Liver (tissue), 9 donors: ENCODE results near the gene PWWP2A. TPM values are rescaled to one million over a fixed set of nuclear protein-coding genes. Genes with fewer than 3 reads are reported as not detected.

Source experiments
- DNase-seq: peaks from one replicate; pipeline ENCODE4 v3.0.0-alpha.2; 2017; ENCODE audit warnings: low spot score
- H3K27ac ChIP-seq, 2 donors: one replicate each; pipeline ENCODE4 v1.7.0; 2013; ENCODE audit warnings: inconsistent platforms in 2 of 2, low read length in 2 of 2, control low read depth in 1 of 2, low read depth in 1 of 2, mild to moderate bottlenecking in 1 of 2
- H3K27me3 ChIP-seq, 4 donors: one replicate each; pipeline versions ENCODE4 v1.6.1 to v1.7.0; 2013; ENCODE audit warnings: low read length in 3 of 4, inconsistent platforms in 1 of 4, mild to moderate bottlenecking in 1 of 4, moderate library complexity in 1 of 4; ENCODE audit not compliant: control insufficient read depth in 4 of 4, insufficient read depth in 4 of 4
- H3K36me3 ChIP-seq, 4 donors: one replicate each; pipeline versions ENCODE4 v1.6.1 to v1.7.0; 2013; ENCODE audit warnings: low read length in 3 of 4, mild to moderate bottlenecking in 3 of 4, low read depth in 1 of 4, moderate library complexity in 1 of 4; ENCODE audit not compliant: control insufficient read depth in 4 of 4, insufficient read depth in 3 of 4
- H3K4me1 ChIP-seq, 4 donors: one replicate each; pipeline versions ENCODE4 v1.6.1 to v1.7.0; 2013; ENCODE audit warnings: low read length in 3 of 4, mild to moderate bottlenecking in 3 of 4, moderate library complexity in 1 of 4; ENCODE audit not compliant: control insufficient read depth in 4 of 4, insufficient read depth in 4 of 4
- H3K4me3 ChIP-seq, 3 donors: one replicate each; pipeline versions ENCODE4 v1.6.1 to v1.7.0; 2013; ENCODE audit warnings: low read length in 3 of 3, control low read depth in 1 of 3, low read depth in 1 of 3, mild to moderate bottlenecking in 1 of 3
- H3K9ac ChIP-seq, 2 donors: one replicate each; pipeline ENCODE4 v1.7.0; 2013; ENCODE audit warnings: low read length in 2 of 2, mild to moderate bottlenecking in 2 of 2, moderate library complexity in 2 of 2, control low read depth in 1 of 2, low read depth in 1 of 2
- H3K9me3 ChIP-seq, 4 donors: one replicate each; pipeline versions ENCODE4 v1.6.1 to v1.7.0; 2013; ENCODE audit warnings: low read length in 3 of 4; ENCODE audit not compliant: control insufficient read depth in 4 of 4
- EGR1 ChIP-seq, 2 donors: IDR thresholded peaks; 2 replicates each; pipeline ENCODE4 v1.6.1; 2016 to 2018; ENCODE audit warnings: antibody characterized with exemption in 2 of 2, low read depth in 2 of 2
- FOXA1 ChIP-seq: IDR thresholded peaks from 2 replicates; pipeline ENCODE4 v1.6.1; 2016; ENCODE audit warnings: antibody characterized with exemption
- FOXA2 ChIP-seq: IDR thresholded peaks from 2 replicates; pipeline ENCODE4 v1.6.1; 2016; ENCODE audit warnings: antibody characterized with exemption
- GABPA ChIP-seq, 2 donors: IDR thresholded peaks in 1 of 2; conservative IDR thresholded peaks in 1 of 2; 2 replicates each; pipeline ENCODE4 v1.6.1; 2016; ENCODE audit warnings: antibody characterized with exemption in 2 of 2, mild to moderate bottlenecking in 1 of 2, moderate library complexity in 1 of 2
- HNF4A ChIP-seq, 2 donors: conservative IDR thresholded peaks; 2 replicates each; pipeline ENCODE4 v1.6.1; 2016; ENCODE audit warnings: antibody characterized with exemption in 2 of 2, mild to moderate bottlenecking in 2 of 2
- HNF4G ChIP-seq: IDR thresholded peaks from 2 replicates; pipeline ENCODE4 v1.6.1; 2016; ENCODE audit warnings: antibody characterized with exemption
- JUND ChIP-seq, 2 donors: IDR thresholded peaks; 2 replicates each; pipeline ENCODE4 v1.6.1; 2016; ENCODE audit warnings: antibody characterized with exemption in 2 of 2
- NR2F2 ChIP-seq: IDR thresholded peaks from 2 replicates; pipeline ENCODE4 v1.6.1; 2016; ENCODE audit warnings: antibody characterized with exemption
- RAD21 ChIP-seq, 2 donors: IDR thresholded peaks; 2 replicates each; pipeline ENCODE4 v1.6.1; 2016; ENCODE audit warnings: antibody characterized with exemption in 2 of 2, mild to moderate bottlenecking in 2 of 2
- REST ChIP-seq: IDR thresholded peaks from 2 replicates; pipeline ENCODE4 v1.6.1; 2016; ENCODE audit warnings: antibody characterized with exemption, mild to moderate bottlenecking
- RXRA ChIP-seq, 2 donors: IDR thresholded peaks; 2 replicates each; pipeline ENCODE4 v1.6.1; 2017 to 2018; ENCODE audit warnings: antibody characterized with exemption in 2 of 2, mild to moderate bottlenecking in 1 of 2
- SP1 ChIP-seq: IDR thresholded peaks from 2 replicates; pipeline ENCODE4 v1.6.1; 2018; ENCODE audit warnings: antibody characterized with exemption, mild to moderate bottlenecking
- TAF1 ChIP-seq: conservative IDR thresholded peaks from 2 replicates; pipeline ENCODE4 v1.6.1; 2016; ENCODE audit warnings: antibody characterized with exemption, mild to moderate bottlenecking
- YY1 ChIP-seq: IDR thresholded peaks from 2 replicates; pipeline ENCODE4 v1.6.1; 2016; ENCODE audit warnings: antibody characterized with exemption, mild to moderate bottlenecking
- WGBS: extraction: QIAGEN DNeasy Blood & Tissue Kit; methylation state at CpG from one replicate; pipeline ENCODE4 v1.1.7; 2013; 5-methylcytosine and 5-hydroxymethylcytosine counted together
- polyA plus RNA-seq, 2 donors: library from polyadenylated mRNA; stranded (reverse) in 1 of 2; unstranded in 1 of 2; fragments of 200-250 nt in 1 of 2; fragments of >200 nt in 1 of 2; fragmentation: Nextera tagmentation in 1 of 2; extraction: Ambion mirVana in 1 of 2; gene quantifications; one replicate each; pipeline versions ENCODE4 v1.2.1 to v1.2.3, GENCODE V29; 2013 to 2015
- total RNA-seq, 2 donors: library from RNA; depleted of rRNA; stranded (reverse); fragments of >200 nt; gene quantifications; one replicate each; pipeline ENCODE4 v1.2.3, GENCODE V29; 2014
- TF ChIP-seq, protein P1 (sequence below): IDR thresholded peaks from 2 replicates; pipeline ENCODE4 v1.6.1; 2016; ENCODE audit warnings: antibody characterized with exemption
- TF ChIP-seq, protein P2 (sequence below): fragments of 150-350 bp; IDR thresholded peaks from 2 replicates; pipeline ENCODE4 v1.5.1; 2017; ENCODE audit warnings: improper control_type of control experiment, low read depth, low read length; ENCODE audit not compliant: missing input control
- TF ChIP-seq, protein P3 (sequence below): IDR thresholded peaks from 2 replicates; pipeline ENCODE4 v1.6.1; 2016; ENCODE audit warnings: antibody characterized with exemption
- TF ChIP-seq, protein P4 (sequence below): IDR thresholded peaks from 2 replicates; pipeline ENCODE4 v1.6.1; 2016; ENCODE audit warnings: antibody characterized with exemption
- donor health status: healthy.
- donor health status: healthy.
- donor health status: healthy.
- donor health status: healthy.
- donor health status: healthy.

PWWP2A gene
- total and polyA plus RNA-seq, 4 donors: 4.8 to 14.6 (median 8.2) TPM

- H3K9ac ChIP-seq: no peak overlapping the region
- peaks cover 3 to 17% (median 14%) of the 10 kb centered on the region in 4 donors for H3K36me3 ChIP-seq
- H3K27ac ChIP-seq: no peak overlapping the region
- no peaks in the 10 kb centered on the region for H3K4me1 ChIP-seq
- DNase-seq: no peak
- TF ChIP-seq GABPA (IDR thresholded peaks at IDR 0.05 in 1 of 2, conservative IDR thresholded peaks at IDR 0.05 in 1 of 2) (no peak), FOXA1 (no peak), SP1 (no peak), TAF1 (no peak), HNF4A (conservative IDR thresholded peaks at IDR 0.05) (no peak), RXRA (IDR thresholded peaks at IDR 0.05) (no peak), JUND (IDR thresholded peaks at IDR 0.05) (no peak), YY1 (no peak), NR2F2 (no peak), FOXA2 (no peak), REST (no peak), EGR1 (IDR thresholded peaks at IDR 0.05; ENCODE audit: low read depth in 2 of 2) (no peak)
- TF ChIP-seq, protein P1, sequence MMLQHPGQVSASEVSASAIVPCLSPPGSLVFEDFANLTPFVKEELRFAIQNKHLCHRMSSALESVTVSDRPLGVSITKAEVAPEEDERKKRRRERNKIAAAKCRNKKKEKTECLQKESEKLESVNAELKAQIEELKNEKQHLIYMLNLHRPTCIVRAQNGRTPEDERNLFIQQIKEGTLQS: no peak
- TF ChIP-seq, protein P2, sequence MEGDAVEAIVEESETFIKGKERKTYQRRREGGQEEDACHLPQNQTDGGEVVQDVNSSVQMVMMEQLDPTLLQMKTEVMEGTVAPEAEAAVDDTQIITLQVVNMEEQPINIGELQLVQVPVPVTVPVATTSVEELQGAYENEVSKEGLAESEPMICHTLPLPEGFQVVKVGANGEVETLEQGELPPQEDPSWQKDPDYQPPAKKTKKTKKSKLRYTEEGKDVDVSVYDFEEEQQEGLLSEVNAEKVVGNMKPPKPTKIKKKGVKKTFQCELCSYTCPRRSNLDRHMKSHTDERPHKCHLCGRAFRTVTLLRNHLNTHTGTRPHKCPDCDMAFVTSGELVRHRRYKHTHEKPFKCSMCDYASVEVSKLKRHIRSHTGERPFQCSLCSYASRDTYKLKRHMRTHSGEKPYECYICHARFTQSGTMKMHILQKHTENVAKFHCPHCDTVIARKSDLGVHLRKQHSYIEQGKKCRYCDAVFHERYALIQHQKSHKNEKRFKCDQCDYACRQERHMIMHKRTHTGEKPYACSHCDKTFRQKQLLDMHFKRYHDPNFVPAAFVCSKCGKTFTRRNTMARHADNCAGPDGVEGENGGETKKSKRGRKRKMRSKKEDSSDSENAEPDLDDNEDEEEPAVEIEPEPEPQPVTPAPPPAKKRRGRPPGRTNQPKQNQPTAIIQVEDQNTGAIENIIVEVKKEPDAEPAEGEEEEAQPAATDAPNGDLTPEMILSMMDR: no peak
- TF ChIP-seq, protein P3, sequence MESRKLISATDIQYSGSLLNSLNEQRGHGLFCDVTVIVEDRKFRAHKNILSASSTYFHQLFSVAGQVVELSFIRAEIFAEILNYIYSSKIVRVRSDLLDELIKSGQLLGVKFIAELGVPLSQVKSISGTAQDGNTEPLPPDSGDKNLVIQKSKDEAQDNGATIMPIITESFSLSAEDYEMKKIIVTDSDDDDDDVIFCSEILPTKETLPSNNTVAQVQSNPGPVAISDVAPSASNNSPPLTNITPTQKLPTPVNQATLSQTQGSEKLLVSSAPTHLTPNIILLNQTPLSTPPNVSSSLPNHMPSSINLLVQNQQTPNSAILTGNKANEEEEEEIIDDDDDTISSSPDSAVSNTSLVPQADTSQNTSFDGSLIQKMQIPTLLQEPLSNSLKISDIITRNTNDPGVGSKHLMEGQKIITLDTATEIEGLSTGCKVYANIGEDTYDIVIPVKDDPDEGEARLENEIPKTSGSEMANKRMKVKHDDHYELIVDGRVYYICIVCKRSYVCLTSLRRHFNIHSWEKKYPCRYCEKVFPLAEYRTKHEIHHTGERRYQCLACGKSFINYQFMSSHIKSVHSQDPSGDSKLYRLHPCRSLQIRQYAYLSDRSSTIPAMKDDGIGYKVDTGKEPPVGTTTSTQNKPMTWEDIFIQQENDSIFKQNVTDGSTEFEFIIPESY: no peak
- 93% methylated on average over 1 of the region's 1 CpG for WGBS
- H3K9me3 ChIP-seq: no peaks in the 10 kb centered on the region
- H3K27me3 ChIP-seq: no peaks in the 10 kb centered on the region
- no peak overlapping the region for H3K4me3 ChIP-seq
Observed at GRCh38 chr5:160088805-160089204, 30.4 kb downstream of the PWWP2A start.

- Histone ChIP-seq H3K9ac (no peak overlapping the region), H3K27ac (no peak overlapping the region), H3K27me3 (no peaks in the 10 kb centered on the region), H3K4me1 (no peaks in the 10 kb centered on the region), H3K4me3 (no peak overlapping the region), H3K36me3 (peaks cover 0 to 2% (median under 1%) of the 10 kb centered on the region in 4 donors), H3K9me3 (no peaks in the 10 kb centered on the region)
- DNase-seq: no peak
- WGBS: 94% methylated on average over 1 of the region's 1 CpG
- TF ChIP-seq NR2F2 (no peak), FOXA1 (no peak), EGR1 (IDR thresholded peaks at IDR 0.05; ENCODE audit: low read depth in 2 of 2) (no peak), RXRA (IDR thresholded peaks at IDR 0.05) (no peak), JUND (IDR thresholded peaks at IDR 0.05) (no peak), HNF4A (conservative IDR thresholded peaks at IDR 0.05) (no peak), HNF4G (no peak), GABPA (IDR thresholded peaks at IDR 0.05 in 1 of 2, conservative IDR thresholded peaks at IDR 0.05 in 1 of 2) (no peak), RAD21 (IDR thresholded peaks at IDR 0.05) (no peak), YY1 (no peak), TAF1 (no peak)
- TF ChIP-seq, protein P1: no peak
- TF ChIP-seq, protein P4, sequence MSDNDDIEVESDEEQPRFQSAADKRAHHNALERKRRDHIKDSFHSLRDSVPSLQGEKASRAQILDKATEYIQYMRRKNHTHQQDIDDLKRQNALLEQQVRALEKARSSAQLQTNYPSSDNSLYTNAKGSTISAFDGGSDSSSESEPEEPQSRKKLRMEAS: no peak
- TF ChIP-seq, protein P3: no peak
Observed at GRCh38 chr5:160087199-160087598, 32.1 kb downstream of the PWWP2A start.
